Skin of body (tissue), 2 donors: ENCODE results near the gene IGFL1. TPM values are rescaled to one million over a fixed set of nuclear protein-coding genes. Genes with fewer than 3 reads are reported as not detected.
"Not testable (repeated sequence)": the region's sequence is repeated elsewhere in the genome, so short reads cannot be mapped to it uniquely, and the experiment has no call there.

ENCODE experiments used
- DNase-seq: peaks from one replicate; lab custom pipeline; 2025; lab: John Stamatoyannopoulos, UW
- total RNA-seq: library from RNA; depleted of rRNA; stranded (reverse); fragments of >200 nt; gene quantifications from one replicate; pipeline ENCODE4 v1.2.3, GENCODE V29; 2014

The IGFL1 gene
- 0.69 TPM for total RNA-seq

GRCh38 chr19:46229442-46229841 lies at the start of gene IGFL1:
IGFL1 (plus strand) TSS chr19:46229742; CDS start chr19:46229775, 33 bp downstream.
- no peak for DNase-seq

- DNase-seq, result no peak
These were observed 48.7 kb upstream of the IGFL1 start for GRCh38 chr19:46180701-46181387.

- DNase-seq, result no peak
These were observed 48.2 kb upstream of the IGFL1 start for GRCh38 chr19:46181388-46181779.

GRCh38 chr19:46182476-46182875 lies 47.1 kb upstream of the IGFL1 start:
- DNase-seq, result no peak

GRCh38 chr19:46184775-46185710 lies 44.5 kb upstream of the IGFL1 start:
- DNase-seq, result not testable (repeated sequence)

GRCh38 chr19:46186101-46186716 lies 43.3 kb upstream of the IGFL1 start:
- no peak for DNase-seq

GRCh38 chr19:46186717-46187101 lies 42.8 kb upstream of the IGFL1 start:
- DNase-seq, result no peak

GRCh38 chr19:46189971-46190888 lies 39.3 kb upstream of the IGFL1 start:
- no peak for DNase-seq

- no peak for DNase-seq
These were observed 38.2 kb upstream of the IGFL1 start for GRCh38 chr19:46191356-46191755.

GRCh38 chr19:46191972-46192371 lies 37.6 kb upstream of the IGFL1 start:
- no peak for DNase-seq

GRCh38 chr19:46192626-46192991 lies 36.9 kb upstream of the IGFL1 start:
- not testable (repeated sequence) for DNase-seq

- no peak for DNase-seq
These were observed 36.4 kb upstream of the IGFL1 start for GRCh38 chr19:46192992-46193650.

- DNase-seq, result no peak
These were observed 35.9 kb upstream of the IGFL1 start for GRCh38 chr19:46193678-46194077.

GRCh38 chr19:46195104-46195503 lies 34.4 kb upstream of the IGFL1 start:
- no peak for DNase-seq

- DNase-seq, result not testable (repeated sequence)
These were observed 33.6 kb upstream of the IGFL1 start for GRCh38 chr19:46195919-46196318.

- no peak for DNase-seq
These were observed 33.0 kb upstream of the IGFL1 start for GRCh38 chr19:46196410-46197124.

GRCh38 chr19:46197314-46198070 lies 32.0 kb upstream of the IGFL1 start:
- no peak for DNase-seq

- no peak for DNase-seq
These were observed 30.8 kb upstream of the IGFL1 start for GRCh38 chr19:46198756-46199155.
